Mucosa of descending colon (tissue), 3 donors: ENCODE data around the gene MYORG. TPM values are rescaled to one million over a fixed set of nuclear protein-coding genes. Genes with fewer than 3 reads are reported as not detected.
A peak's percentile ranks its signal among the peaks of the same experiment; 100 is the strongest.

Experiments
- ATAC-seq: fragments of 200-7000 bp; cut with Tn5 transposase; one replicate; pipeline ENCODE4 v1.9.1; 2020; ENCODE audit warnings: mild to moderate bottlenecking, moderate library complexity
- DNase-seq, 3 donors: peaks; one replicate each; pipeline ENCODE4 v3.0.0-alpha.2; 2020
- H3K36me3 ChIP-seq: fragments of 200-600 bp; one replicate; pipeline ENCODE4 v1.8.0; 2021; ENCODE audit warnings: low read depth, mild to moderate bottlenecking
- H3K4me1 ChIP-seq: fragments of 200-600 bp; one replicate; pipeline ENCODE4 v1.8.0; 2021; ENCODE audit warnings: low read depth, mild to moderate bottlenecking
- H3K4me3 ChIP-seq: fragments of 200-600 bp; one replicate; pipeline ENCODE4 v1.8.0; 2021; ENCODE audit warnings: mild to moderate bottlenecking
- H3K9me3 ChIP-seq: fragments of 200-600 bp; one replicate; pipeline ENCODE4 v1.8.0; 2021; ENCODE audit warnings: mild to moderate bottlenecking
- CTCF ChIP-seq: fragments of 200-600 bp; IDR thresholded peaks from one replicate; pipeline ENCODE4 v1.8.0; 2022; ENCODE audit warnings: antibody characterized with exemption, mild to moderate bottlenecking
- intact Hi-C, 2 donors: fragments of 100-400 bp; cut with DNase I in 1 of 2; cut with micrococcal nuclease in 1 of 2; formaldehyde crosslinking; loops; one replicate each; pipeline versions ENCODE4 v1.11.0 to v1.11.1; 2022; cut with DNase I, micrococcal nuclease
- total RNA-seq, 3 donors: library from RNA; stranded (reverse); fragmentation: NEBNext Ultra II Directional in 2 of 3; extraction: Animal tissue kit (Norgen Biotek cat#: 25700) in 2 of 3; gene quantifications; one replicate each; pipeline versions ENCODE4 v1.2.1 to v1.2.4, GENCODE V29; 2021 to 2023
- donor health status: DM: no; HTN: no; CAD: no; lungs with moderate emphysema.
- donor health status: DM: no; HTN: no; CAD: no.
- donor health status: DM: no; HTN: yes; CAD: no.

MYORG gene
- total RNA-seq, 3 donors from 2014 or later: 48.8 to 88.2 (median 63.4) TPM

DNA sequence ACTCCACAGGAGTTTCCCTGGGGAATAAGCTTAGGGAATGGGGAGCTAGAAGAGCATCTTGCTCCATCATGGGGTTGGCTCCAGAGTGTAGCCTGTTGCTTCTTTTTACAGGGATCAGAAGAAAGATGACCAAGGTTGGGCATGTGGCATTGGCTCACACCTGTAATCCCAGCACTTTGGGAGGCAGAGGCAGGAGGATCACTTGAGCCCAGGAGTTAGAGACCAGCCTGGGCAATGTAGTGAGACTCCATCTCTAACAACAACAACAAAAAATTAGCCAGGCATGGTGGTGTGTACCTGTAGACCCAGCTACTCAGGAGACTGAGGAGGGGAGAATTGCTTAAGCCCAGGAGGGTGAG lies 28.9 kb downstream of the MYORG start:
- ATAC-seq: no peak
- Histone ChIP-seq H3K4me3 (no peak overlapping the region), H3K4me1 (no peaks in the 10 kb centered on the region), H3K36me3 (no peaks in the 10 kb centered on the region), H3K9me3 (no peaks in the 10 kb centered on the region)
- no peak for TF ChIP-seq CTCF
- intact Hi-C loops: no loop called here
- DNase-seq: no peak

DNA sequence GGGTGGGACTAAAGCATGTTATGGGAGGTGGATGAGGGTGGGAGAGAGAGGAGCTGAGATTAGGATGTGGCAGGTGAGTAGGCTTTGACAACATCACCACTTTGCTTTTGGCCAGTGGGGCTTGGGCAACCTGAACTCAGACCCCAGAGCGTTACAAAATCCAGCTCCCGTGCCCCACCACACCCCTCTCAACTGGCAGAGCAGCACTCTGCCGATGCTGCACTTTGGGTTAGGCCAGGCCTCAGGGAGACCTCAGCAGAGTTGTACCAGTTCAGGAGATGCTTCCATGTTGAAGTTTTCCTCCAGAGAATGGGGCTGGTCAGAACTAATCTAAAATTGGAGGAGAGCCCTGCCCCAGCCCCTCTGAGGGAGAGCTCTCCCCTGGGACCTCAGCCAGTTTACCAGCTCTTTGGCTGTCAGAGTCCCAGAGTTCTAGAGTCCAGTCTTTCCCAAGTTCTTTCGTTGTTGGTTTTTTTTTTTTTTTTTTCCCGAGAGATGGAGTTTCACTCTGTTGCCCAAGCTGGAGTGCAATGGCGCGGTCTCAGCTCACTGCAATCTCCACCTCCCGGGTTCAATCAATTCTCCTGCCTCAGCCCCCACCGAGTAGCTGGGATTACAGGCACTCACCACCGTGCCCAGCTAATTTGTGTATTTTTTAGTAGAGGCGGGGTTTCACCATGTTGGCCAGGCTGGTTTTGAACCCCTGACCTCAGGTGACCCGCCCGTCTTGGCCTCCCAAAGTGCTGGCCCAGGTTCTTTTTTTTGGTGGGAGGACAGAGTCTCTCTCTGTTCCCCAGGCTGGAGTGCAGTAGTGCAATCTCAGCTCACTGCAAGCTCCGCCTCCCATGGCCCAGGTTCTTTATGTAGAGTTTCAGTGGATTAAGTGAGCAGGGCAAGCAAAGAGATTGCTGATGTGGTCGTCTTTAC lies 29.6 kb downstream of the MYORG start:
- no peaks in the 10 kb centered on the region for H3K9me3 ChIP-seq
- DNase-seq: no peak

DNA sequence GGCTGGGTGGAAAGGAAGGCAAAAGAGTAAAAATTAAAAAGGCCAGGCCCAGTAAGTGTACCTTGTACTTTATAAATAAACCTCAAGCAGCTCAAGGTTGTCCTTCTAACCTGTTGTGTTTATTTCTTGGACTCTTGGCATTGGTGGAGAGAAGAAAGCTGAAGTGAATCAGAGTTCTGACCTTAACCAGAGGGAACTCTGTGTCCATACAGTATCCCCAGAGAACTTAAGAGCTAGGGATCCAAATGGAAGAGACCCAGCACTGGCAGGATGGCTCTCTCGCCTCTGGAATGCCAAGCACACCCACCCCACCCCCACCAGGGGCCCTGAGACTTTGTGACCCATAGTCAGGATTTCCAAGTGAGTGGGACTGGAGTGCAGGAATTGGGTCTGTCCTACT lies 33.1 kb downstream of the MYORG start:
- ATAC-seq (no peak), DNase-seq (no peak)
- intact Hi-C loops: no loop called here
- Histone ChIP-seq H3K4me3 (no peak overlapping the region), H3K4me1 (no peaks in the 10 kb centered on the region), H3K9me3 (no peaks in the 10 kb centered on the region), H3K36me3 (no peaks in the 10 kb centered on the region)
- TF ChIP-seq CTCF: no peak

More for the DNA sequence above, 29.6 kb downstream of the MYORG start:
- H3K36me3 ChIP-seq: no peaks in the 10 kb centered on the region
- TF ChIP-seq CTCF: no peak
- ATAC-seq: no peak
- H3K4me1 ChIP-seq: no peaks in the 10 kb centered on the region
- H3K4me3 ChIP-seq: no peak overlapping the region
- intact Hi-C loops: no loop called here

GRCh38 chr9:34343090-34343489 lies 33.6 kb downstream of the MYORG start:
- ATAC-seq (peak; percentile 56), DNase-seq (peak; percentile 28 to 58 (median 54))
- intact Hi-C loops: no loop called here
- no peak overlapping the region for H3K4me3 ChIP-seq
- no peaks in the 10 kb centered on the region for H3K9me3 ChIP-seq
- H3K36me3 ChIP-seq: no peaks in the 10 kb centered on the region
- no peak for TF ChIP-seq CTCF
- no peaks in the 10 kb centered on the region for H3K4me1 ChIP-seq

GRCh38 chr9:34341659-34342295 lies 34.9 kb downstream of the MYORG start:
- intact Hi-C loops: no loop called here
- ATAC-seq (no peak), DNase-seq (no peak)
- no peaks in the 10 kb centered on the region for H3K36me3 ChIP-seq
- no peak for TF ChIP-seq CTCF
- H3K9me3 ChIP-seq: no peaks in the 10 kb centered on the region
- no peaks in the 10 kb centered on the region for H3K4me1 ChIP-seq
- H3K4me3 ChIP-seq: no peak overlapping the region
